Stimulated activated CD4-positive, alpha-beta T cell treated with anti-CD3 and anti-CD28 coated beads, Interleukin-12 subunit alpha, Interleukin-12 subunit beta, amount 100 ng/mL, for 4 hours (primary cell): ENCODE results near the gene CD55.
"Not testable (repeated sequence)": the region's sequence is repeated elsewhere in the genome, so short reads cannot be mapped to it uniquely, and the experiment has no call there.

Experiments
- DNase-seq: peaks from one replicate; pipeline ENCODE4 v3.0.0-alpha.2; 2020

Gene CD55

DNA sequence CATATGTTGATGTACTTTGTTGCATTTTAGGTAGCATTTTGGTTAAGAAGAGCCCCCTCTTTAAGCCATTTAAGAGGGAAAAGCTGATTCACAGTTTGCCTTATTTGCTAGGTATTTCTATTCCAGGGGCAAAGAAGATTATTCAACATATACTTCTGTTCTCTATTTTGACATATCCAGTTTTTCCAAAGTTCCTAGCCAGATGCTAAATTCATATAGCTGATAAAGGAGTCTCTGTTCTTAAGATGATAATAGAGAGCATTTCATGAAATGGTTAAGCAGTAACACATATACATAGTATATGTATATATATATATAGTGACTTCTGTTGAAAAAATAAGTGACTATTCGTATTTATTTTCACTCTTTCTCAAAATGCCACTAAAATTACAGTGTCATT is 15.5 kb upstream of the CD55 start:
- DNase-seq: no peak

DNA sequence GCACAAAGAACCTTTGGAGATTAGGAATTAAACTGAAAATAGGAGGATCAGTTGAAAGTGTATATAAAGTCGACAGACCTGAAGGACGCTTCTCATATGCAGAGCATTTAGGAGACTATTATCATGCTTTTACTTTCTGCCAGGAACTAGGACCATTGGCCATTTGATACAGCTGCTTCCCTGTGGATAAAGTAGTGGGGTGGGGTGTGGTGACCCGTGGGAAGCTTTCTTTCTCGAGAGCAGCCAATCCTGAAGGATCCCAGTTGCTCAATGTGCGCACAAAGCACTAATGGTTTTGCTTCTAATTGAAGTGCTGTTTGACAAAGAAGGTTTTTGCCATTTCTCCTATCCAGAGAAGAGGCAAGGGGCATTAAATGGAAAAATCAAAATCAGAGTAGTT is 14.9 kb upstream of the CD55 start:
- no peak for DNase-seq

DNA sequence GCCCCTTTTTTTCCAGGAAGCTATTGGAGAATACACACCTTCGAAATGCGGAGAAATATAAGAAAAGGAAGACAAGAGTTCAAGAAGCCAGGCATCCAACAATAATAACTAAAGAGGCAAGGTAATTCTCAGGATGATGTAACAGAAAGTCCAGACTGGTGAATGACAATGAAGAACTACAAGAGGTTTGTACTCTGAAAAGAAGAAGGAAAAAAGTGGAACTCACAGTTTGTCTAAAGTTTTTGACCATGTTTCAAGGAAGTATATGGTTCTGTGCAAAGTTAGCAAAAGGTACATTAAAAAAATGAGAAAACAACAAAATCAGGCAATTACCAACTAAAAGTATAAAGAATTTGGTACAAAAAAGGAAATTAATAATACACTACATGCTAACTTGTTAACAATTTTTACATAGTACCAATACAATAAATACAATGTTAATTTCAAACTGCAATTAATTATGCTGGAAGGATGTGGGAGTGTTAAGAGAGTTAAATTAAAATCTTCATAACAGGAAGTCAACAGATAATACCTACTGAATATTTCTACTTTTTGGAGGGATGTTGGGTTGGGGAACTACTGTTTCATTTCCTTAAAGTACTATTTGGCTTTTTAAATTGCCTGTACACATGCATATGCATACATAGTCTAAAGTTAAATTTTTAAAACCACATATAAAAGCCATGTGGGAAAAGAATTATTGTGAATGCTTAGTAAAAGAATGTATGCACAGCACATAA is 12.9 kb upstream of the CD55 start:
- DNase-seq: no peak

DNA sequence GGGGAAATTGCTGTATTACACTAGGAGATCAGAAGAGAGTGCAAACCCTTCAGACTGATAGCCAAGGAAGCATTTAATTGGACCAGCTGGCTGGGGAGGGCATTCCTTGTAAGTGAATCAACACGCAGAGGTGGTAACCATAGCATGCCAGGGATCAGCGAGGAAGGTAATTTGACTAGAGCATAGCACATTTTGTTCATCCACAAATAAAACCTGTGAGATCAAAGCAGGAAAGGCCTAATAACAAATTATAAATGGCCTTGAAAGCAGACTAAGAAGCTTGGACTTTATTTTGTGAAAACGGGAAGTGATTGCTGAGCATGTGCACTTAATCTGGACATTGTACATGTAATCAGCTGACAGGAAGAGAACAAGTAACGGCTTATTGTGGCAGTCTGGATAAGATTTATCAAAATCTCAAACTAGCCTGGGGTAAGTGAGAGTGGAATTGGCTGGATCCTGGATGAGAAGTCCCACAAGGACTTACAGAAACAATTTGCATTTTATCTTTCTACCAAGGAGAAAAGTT is 11.7 kb upstream of the CD55 start:
- DNase-seq: no peak

DNA sequence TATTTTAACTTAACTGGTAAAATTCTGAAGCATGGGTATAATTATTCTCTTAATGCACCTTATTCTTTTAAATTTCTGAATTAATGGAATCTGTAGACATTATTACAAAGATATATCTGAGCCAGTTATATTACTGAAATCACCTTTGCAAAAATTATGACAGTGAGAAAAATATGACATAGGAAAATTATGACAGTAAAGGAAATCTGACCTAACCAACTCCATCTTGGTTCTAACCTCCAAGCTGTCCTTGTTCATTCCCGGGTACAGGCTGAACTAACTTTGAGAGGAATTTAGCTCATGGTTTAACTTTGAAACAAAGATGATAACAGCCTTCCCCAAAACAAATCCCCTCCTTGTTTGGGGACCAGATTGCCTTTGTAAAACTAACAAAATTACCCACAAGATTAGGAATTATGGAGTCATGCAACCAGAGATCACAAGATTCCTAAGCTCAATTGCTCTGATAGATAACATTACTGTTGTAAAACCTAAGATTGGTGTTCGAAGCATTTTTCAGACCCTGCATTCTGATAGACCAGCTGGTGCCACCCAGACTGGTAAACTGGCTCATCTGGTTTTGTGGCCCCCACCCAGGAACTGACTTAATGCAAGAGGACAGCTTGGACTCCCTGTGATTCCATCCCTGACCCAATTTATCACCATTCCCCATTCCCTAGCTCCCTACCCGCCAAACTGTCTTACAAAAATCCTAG is 9.4 kb upstream of the CD55 start:
- no peak for DNase-seq

DNA sequence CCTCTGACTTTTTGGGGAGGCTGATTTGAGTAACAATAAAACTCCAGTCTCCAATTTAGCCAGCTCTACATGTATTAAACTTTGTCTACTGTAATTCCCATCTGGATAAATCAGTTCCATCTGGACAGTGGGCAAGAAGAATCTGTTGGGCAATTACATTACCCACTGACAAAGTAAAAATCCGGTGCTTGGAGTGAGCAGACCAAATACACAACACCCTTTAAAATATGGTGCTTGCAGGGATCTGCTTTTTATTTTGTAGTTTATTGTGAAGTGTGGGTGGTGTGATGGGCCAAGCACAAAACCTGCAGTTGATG is 8.9 kb upstream of the CD55 start:
- DNase-seq: no peak

DNA sequence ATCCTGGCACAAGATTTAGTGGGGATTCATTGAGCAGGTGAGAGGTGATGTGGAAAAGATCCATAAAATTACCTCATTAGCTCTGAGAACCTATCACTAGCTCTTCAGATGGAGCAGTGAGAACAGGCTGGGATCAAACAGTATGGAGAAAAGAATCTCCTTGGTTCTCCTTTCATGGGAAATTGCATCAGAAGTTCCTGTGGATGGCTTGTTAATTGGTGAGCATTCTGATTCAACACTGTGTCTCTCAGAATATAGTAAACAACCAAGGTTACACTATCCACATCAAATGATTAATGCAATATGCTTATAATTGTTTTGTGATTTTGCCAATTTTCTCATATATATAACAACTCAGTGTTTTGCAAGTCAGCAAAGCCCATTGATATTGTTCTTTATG is 8.3 kb upstream of the CD55 start:
- no peak for DNase-seq

DNA sequence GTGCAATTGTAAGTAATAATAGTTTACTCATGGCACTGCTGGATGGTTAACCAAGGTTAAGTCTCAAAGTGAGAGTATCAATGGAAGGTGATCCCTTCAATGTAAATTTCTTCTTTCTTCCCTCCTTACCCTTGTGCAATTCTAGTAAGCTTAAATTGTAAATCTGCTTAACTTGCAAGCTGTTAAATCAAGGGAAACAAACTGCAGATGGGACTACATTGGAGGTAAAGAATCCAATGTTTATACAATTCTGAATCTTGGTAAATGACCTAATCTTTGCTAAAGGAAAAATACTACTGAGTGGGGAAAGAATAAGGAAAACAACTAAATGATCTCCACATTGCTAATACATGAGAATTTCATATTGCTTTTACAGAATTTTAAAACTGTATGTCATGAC is 6.7 kb upstream of the CD55 start:
- no peak for DNase-seq

DNA sequence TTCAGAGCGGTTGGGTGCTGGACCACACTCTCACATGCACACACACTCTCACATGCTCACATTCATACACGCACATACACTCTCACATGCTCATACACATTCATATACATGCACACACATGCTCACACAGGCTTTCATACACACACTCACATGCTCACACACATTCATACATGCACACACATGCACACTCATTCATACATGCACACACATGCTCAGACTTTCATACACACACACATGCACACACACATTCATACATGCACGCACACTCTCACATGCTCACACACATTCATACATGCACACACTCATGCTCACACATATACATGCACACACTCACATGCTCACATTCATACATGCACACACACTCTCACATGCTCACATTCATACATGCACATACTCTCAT is 6.0 kb upstream of the CD55 start:
- no peak for DNase-seq

DNA sequence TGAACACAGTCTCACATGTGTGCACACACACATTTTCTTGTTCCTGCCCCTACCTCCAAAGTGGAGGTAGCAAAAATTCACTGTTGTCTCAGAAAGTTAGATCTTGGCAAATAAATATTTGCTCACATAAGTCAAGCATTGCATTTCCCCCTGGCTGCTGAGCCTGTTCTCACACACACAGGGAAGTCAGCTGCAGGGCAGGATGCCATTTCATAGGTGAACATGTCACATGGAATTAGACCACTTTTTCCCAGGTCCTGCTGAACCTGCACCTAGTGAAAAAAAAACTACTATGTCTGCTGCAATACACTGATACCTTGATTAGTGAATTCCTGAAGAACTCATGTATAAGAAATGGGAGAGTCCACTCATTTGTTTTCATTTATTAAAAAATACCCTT is 5.3 kb upstream of the CD55 start:
- DNase-seq: no peak

DNA sequence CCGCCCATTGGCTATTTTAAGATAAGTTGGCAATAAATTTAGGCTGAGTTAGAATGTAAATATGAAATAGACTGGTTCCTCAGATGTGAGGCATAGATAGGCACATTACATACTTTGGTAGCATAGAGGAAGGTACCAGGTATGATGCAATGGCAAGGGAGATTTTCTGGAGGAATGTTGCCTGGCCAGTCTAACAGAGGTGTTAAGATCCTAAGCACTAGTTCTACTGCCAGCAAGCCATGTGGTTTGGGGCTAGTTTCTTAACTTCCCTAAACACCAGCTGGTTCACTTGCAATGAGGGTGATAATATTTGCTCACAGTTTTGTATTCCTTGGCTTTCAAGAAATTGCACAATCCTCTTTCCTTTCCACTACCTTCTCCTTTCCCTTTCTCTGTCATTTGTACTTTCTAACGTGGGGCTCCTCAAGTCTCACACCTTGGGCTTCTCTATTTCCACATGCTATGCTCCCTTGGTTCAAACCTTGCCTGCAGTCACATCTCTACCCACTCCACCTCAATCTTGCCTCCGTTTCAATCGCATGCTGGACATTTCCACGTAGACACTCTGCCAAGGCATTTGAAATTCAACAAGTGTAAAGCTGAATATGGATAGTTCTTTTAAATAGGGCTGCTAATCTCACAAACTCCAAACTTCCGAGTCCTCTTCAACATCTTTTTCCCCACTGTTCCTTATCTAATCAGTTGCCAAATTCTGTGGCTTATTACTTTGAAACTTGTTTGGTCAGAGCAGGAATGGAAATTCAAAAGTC is 4.7 kb upstream of the CD55 start:
- DNase-seq: no peak

DNA sequence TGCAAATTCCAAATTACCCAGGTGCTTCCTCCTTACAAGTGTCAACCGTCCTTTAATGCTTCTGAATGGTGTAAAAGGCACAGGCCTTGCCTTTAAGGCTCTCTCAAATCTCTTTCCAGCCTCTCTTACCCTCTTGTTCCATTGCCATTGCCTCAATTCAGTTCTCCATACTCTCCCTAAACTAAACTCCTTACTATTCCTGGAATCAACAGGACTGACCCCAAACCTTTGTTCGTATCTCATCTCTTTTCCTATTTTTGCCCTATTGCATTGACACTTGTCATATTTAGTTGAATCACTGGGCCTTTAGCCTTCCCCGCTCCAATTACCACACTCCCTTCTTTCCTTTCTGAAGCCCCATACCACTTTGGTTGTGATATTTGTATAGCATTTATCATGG is 3.9 kb upstream of the CD55 start:
- no peak for DNase-seq

DNA sequence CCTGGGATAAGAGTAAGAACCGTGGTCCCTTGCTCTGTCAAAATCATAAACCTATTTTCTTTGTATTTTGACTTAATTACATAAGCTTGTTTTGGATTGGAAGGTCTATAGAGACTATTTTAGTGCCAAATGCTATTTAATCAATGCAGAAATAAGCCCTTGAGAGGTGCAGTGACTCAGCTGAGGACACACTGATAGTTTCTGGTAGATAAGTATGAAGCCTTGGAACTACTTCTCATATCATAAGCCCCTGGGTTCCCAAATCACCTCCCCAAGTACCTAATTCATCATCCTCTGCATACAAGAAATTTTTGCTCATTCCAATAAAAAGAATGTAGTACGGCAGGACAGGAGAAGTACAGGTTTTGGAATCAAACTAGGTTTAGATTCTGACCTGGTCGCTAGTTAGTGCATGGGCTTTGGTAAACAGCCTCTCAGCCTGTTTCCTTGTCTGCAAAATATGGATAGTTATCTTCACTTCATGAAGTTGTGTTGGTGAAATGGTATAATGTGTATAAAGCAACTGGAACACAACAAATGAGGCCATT is 3.3 kb upstream of the CD55 start:
- no peak for DNase-seq

DNA sequence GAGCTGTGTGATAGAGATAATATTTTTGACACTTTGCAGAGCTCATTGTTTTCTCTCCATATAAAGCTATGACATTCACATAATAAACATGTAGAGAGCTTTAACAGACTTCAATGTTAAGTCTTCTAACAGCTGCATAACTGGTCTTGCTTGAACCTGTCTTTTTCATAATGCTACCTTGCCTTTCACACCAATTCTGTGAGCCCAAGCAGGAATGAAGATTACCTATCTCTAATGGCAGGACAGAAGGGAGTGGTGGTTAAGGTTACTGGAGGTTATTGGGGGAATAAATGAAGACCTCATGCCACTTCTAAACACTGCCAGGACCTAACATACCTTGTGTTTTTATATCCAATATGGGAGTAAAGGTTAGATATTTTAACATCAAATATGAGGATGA is 2.3 kb upstream of the CD55 start:
- DNase-seq: no peak

DNA sequence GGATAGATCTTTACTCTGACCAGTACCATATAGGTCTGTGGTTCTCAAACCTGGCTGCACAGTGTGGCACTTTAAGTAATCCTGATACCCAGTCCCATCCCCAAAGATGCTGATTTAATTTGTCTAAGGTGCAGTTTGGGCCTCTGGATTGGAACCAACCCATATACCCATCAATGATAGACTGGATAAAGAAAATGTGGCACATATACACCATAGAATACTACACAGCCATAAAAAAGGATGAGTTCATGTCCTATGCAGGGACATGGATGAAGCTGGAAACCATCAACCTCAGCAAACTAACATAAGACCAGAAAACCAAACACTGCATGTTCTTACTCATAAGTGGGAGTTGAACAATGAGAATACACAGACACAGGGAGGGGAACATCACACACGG is 1.4 kb upstream of the CD55 start:
- DNase-seq: not testable (repeated sequence)

DNA sequence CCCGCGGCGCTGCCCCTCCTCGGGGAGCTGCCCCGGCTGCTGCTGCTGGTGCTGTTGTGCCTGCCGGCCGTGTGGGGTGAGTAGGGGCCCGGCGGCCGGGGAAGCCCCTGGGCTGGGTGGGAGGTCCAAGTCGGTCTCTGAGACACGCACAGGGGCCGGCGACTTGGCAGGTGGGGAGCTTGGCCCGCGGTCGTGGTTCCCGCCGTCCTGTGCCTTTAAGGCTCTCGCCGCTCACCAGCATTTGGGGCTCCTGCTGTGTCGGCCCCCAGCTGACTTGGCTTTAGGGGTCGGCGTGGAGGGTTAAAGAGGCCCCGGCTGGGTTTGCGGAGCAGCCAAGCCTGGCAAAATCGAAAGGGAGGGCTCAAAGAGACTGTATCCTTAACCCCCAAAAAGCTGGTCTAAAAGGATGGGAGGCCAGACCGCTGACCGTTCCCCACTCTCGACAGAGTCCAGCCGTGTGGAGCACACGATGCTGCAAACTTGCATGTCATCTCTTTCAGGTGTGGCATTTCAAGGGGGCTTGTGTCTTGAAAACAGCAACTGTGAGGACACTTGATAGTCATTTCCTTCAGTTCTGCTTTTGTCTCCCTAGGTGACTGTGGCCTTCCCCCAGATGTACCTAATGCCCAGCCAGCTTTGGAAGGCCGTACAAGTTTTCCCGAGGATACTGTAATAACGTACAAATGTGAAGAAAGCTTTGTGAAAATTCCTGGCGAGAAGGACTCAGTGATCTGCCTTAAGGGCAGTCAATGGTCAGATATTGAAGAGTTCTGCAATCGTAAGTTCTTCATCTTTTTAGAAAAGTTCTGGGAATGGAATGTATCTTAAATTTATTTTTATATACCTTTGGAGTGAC is 540 bp downstream of the CD55 start:
- DNase-seq: no peak

DNA sequence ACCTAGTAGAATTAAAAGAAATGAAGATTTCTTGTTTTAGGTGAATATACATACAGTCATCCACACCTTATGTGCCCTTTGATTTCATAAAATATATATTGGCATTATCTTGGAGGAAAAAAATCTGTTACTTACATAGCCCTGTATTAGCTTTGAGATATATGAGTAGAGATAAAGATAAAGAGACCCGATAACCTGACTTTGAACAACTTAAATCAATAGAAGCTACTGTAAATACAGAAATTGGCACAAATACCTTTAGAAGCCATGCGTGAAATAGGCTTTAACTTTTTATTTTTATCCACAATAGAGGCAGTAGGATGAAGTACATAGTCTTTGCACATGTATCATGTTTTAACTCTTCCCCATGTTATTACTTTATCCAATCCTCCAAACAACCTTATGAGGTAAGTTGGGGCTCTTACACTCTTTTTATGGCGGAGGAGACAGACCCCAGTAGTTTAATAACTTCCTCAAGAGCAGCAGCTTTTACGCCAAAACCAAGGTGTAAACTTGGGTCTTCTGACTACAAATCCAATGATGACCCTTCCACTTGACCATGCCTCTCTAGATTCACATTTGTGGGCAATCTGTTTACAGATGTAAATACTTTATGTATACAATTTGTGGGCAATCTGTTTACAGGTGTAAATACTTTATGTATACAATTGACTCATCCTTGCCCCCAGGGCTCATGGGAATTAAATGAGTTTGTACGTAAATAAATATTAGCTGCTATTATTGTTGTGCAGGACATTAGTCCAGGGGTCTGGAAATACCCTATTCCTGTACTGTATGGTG is 2.1 kb downstream of the CD55 start:
- no peak for DNase-seq

DNA sequence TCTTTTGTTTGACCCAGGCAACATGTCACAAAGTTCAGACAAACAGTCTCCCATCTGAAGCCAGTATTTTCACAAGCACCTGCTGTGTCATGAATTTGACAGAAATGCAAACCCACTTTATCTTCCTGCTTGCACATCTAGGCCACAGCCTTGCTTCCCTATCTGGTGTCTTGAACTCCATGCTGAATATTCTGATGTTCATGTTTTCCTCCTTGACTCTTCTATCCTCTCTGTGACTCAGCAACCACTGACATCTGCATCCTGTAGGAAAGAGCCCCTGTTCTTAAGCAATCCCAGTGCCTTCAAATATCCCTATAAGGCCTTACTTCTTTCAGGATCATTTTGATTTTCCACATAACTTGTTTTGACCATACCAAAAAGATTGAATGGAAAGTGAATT is 6.5 kb downstream of the CD55 start:
- DNase-seq: no peak

DNA sequence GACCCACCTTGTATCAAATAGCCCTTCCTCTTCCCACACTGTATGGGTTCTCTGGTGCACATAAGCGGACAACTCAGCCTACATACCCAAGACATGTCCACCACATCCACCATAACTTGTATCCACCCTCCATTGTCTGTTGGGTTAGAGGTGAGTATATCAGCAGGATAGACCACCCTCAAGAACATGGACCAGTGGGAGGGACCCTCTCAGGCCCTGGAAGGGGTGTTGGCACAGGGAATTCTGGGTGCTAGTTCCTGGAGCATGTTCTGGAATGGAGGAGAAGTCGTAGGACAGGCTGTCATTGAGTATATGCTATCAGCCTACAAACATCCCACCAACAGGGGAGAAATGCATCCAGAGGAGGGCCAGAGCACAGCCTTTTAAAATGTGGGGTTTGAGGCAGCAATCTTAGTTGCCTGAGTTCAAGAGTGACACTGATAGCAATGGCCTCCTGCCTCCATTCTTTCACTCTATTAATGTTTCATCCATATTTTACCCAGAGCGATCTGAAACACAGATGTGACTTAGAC is 7.5 kb downstream of the CD55 start:
- no peak for DNase-seq

DNA sequence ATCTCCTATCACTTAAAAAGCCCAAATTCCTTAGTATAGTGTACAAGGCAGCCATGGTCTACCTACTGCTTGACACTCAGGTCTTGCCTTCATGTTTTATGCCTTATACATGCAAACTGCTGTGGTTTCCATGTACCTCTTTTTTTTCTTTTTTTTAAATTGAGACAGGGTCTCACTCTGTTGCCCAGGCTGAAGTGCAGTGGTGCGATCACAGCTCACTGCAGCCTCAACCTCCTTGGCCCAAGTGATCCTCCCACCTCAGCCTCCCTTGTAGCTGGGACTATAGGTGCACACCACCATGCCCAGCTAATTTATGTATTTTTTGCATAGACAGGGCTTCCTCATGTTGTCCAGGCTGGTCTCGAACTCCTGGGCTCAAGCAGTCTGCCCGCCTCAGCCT is 8.0 kb downstream of the CD55 start:
- no peak for DNase-seq

DNA sequence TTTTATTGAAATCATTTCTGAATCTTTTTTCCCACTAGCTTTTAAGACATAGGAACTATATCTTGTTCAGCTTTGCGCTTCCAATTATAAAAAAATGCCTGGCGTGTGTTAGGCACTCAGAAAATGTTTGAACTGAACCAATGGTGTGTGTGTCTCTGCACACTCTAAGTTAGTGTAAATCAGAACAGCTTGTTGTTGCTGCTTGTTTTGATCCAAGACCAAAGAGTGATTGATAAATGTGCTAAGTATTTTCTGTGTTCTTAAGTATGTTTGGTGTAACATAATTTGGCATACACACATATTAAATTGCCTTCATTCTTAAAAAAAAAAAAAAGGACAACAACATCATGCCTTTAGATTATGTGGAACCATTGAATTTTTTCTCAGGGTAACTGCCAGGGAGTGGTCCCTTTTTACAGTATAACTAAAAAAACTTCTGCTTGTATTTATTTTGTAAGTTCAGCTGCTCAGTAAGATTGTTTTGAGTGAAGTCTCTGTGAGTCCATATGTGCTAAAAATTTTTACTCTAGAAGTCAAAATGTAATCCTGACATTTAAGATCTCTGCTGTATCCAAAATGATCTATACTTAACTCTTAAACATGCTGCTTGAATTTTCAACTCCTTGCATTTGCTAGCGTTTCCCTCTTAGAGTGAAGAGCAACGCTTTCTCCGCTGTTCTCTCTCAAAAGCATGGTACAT is 8.7 kb downstream of the CD55 start:
- DNase-seq: no peak
